HUDEP-2 (cell line): ENCODE results near the gene ZNF454.

Experiments used
- DNase-seq, 76 experiments: peaks; one replicate each; lab custom pipeline; 2025; ENCODE audit not compliant: unreplicated experiment in 76 of 76; lab: John Stamatoyannopoulos, UW

The ZNF454 gene

DNA sequence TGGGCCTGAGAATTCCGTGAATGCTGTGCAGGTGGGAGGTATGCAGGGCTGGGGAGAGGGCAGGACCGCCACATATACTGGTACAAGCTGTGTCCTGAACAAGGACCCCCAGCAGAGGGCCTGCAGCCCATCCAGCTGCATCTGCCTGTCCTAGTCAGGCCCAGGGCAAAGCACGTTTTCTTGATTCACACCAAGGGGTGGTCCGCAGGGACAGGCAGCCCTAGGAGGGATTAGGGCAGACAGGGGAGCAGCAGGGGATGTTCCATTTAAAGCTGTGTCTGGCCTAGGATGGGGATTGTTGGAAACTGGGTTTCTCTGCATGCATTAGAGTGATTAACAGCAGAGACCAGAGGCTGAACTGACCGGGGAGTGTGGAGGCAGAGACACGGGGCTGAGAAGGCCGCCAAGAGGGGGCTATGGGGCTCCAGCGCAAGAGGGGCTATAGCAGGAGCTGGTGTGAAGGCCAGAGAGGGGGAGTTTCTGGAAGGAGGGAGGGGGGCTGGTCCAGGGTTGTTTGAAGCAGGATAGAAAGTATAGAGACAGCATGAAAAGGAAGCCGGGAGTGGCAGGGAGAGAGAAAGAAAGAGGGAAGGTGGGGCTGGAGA lies 51.4 kb downstream of the ZNF454 start:
- DNase-seq = no peak

- no peak for DNase-seq
These were observed 52.3 kb downstream of the ZNF454 start for GRCh38 chr5:178993236-178993765.

DNA sequence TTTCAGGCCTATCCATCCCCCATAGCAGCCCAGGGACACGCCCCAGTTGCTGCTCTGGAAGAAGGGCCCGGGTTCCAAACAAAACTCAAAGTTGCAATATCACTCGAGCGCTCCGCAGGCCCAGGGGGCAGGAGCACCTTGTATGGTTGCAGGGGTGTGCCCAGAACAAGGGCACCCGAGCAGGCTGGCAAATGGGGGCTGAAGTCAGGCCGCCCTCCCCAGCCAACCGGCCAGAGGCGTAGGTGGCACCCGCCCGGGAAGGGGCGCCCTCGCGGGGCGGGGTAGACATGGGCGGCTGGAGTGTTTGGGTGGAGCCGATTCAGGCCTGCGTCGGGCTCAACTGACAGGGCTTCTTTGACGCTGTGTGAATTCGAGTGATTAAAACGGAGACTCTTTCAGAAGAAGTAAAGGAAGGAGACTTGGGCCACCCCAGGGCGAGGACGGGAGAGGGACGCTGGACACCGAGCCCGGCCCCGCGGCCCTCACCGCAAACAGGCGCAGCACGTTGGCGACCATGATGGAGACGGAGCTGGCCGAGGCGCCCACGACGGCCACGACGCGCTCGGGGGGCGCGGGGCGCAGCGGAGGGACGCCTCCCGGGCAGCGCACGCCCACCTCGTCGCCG lies 53.1 kb downstream of the ZNF454 start:
- DNase-seq = no peak

GRCh38 chr5:178994580-178995340 lies 53.8 kb downstream of the ZNF454 start, which contains the start of gene GRM6:
GRM6 (minus strand) TSS chr5:178995320; CDS start chr5:178994944, 376 bp downstream.
- no peak for DNase-seq

GRCh38 chr5:178995341-178995690 lies 54.3 kb downstream of the ZNF454 start:
- DNase-seq = no peak

- no peak for DNase-seq
These were observed 55.2 kb downstream of the ZNF454 start for GRCh38 chr5:178996156-178996555.

- no peak for DNase-seq
These were observed 56.2 kb downstream of the ZNF454 start for GRCh38 chr5:178997191-178997590.

DNA sequence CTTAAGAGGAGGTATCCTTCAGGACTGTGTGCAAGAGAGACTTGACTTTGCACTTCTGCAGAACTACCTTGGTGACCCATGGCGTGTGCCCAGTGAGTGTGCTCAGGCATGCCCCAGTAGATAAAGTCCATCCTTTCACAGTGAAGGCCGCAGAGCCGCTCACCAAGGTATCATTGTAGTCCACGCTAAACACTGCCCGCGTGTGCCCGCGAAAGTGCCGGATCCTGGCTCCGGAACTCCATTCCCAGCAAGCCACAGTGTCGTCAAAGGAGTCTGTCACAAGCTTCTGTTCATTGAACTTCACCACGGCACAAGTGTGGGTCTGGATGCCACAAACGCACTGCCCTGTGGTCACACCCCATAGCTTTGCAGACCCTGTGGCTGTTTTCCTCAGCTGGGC lies 57.4 kb downstream of the ZNF454 start:
- no peak for DNase-seq

DNA sequence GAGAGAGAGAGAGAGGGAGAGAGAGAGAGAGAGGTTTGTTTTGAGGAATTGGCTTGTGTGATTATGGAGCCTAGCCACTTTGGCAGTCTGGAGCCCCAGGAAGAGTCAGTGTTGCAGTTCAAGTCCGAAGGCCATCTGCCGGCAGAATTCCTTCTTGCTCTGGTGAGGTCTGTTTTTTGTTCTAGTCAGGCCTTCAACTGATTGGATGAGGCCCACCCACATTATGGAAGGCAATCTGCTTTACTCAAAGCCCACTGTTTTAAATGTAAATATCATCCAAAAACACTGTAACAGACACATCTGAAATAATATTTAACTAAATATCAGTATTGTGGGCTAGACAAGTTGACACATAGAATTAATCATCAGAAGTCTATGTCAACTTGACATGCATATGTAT lies 65.6 kb downstream of the ZNF454 start:
- DNase-seq = no peak

GRCh38 chr5:179008667-179009066 lies 67.7 kb downstream of the ZNF454 start:
- DNase-seq = no peak
